Stimulated activated CD4-positive, alpha-beta T cell treated with anti-CD3 and anti-CD28 coated beads, Interleukin-12 subunit alpha, Interleukin-12 subunit beta, amount 100 ng/mL, for 4 hours (primary cell): ENCODE measurements around the gene STK10.
A peak's percentile ranks its signal among the peaks of the same experiment; 100 is the strongest.
"Not testable (repeated sequence)": the region's sequence is repeated elsewhere in the genome, so short reads cannot be mapped to it uniquely, and the experiment has no call there.

Experiments
- DNase-seq: peaks from one replicate; pipeline ENCODE4 v3.0.0-alpha.2; 2020

The STK10 gene

DNA sequence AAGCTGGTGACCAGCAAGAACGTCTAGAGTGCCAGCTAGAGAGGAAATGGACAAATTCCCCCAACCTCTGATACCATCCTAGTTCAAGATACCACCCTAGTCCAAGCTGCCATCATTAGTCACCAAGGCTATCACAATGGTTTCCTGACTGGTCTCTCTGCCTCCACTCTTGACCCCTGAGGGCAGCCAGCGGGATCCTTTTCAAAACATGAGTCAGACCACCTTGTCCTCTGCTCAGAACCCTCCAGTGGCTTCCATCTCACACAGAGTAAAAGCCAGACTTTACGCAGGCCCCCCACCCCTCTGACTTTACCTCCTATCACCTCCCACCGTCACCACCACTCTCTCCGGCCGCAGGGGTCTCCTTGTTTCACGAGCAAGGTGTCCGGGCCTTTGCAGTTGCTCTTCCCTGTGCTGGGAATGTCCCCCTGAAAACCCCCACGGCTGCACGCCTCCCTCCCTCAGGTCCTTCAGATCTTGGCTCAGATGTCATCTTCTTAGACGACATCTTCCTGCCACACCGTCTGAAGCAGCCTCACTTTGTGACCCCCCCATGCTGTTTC is 139.4 kb downstream of the STK10 start:
- no peak for DNase-seq

DNA sequence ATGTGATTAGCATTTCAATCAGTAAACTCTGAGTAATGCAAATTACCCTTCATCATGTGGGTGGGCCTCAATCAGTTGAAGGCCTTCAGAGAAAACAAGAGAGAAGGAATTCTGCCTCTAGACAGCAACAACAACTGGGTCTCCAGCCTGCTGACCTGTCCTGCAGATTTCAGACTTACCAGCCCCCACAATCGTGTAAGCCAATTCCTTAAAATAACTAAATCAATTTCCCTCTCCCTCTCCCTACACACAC is 139.9 kb downstream of the STK10 start:
- no peak for DNase-seq

DNA sequence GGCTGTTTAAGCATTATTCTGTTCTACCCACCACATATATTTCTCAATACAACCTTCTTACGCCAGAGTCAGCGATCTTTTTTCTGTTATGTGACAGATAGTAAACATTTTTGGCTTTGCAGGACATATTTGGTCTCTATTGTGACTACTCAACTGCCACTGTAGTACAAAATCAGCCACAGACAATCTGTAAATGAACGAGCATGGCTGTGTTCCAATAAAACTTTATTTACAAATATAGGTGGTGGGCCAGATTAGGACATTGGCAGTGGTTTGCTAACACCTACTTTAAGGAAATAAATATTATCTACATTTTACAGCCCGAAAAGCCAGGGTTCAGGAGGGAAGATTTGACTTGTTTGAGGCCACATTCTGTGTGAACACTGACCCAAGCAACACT is 141.4 kb downstream of the STK10 start:
- no peak for DNase-seq

DNA sequence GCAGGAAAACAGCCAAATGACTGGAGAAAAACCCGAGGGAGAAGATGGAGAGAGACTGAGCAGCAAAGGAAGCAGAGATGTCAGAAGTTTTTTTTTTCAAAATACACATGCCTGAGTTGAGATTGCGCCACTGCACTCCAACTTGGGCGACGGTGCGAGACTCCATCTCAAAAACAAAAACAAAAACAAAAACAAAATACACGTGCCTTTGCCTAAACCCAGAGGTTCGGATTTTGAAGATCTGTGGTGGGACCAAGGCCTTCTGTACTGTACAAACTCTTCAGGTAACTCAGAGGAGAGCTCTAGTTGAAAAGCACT is 142.8 kb downstream of the STK10 start:
- DNase-seq, result no peak

DNA sequence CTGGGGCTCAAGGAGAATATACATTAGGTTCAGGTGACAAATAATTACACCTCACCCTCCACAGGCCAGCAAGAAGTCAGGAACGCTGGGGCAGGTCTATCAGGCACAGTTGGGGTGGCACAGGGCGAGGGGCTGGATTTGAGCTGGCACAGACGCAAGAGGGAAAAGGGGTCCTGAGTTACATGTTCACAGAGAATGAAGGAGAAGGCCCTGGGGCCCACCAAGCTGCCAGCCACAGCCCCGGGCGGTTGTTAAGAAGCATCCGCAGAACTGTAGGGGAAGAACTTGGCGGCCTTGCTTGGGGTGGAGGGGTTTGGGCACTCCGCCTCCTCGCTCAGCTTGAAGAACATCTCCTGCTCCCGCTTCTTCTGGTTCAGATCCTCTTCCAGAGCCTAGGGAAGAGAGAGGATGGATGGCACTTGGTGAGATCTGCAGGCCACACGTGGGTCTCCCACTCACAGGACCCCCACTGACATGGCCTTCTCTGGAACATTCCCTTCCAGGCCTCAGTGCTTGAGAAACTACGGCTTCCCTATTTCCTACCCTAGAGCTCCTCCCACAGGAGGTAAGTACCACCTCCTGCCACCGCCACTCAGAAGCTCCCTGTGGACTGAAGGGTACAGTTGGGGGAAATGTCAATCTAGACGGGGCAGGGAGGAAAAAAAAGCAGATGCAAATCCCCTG is 143.3 kb downstream of the STK10 start:
- DNase-seq, result no peak

DNA sequence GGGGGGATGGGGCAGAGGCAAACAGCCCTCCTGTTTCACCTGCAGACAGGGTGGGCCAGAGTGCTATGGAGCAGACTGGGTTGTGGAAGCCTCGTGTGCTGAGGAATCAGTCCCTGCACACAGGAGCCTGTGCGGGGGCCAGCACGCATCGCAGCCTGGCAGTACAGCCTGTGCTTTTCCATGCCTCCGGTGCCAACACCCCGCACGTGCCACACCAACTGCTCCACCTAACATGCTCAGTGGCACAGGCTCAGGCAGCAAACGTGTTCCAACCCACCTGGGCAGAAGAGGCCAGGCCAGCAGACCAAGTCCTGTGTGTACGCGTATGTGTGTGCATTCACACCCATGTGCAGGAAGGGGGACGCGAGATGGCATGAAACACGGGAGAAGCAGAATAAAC is 144.2 kb downstream of the STK10 start:
- no peak for DNase-seq

DNA sequence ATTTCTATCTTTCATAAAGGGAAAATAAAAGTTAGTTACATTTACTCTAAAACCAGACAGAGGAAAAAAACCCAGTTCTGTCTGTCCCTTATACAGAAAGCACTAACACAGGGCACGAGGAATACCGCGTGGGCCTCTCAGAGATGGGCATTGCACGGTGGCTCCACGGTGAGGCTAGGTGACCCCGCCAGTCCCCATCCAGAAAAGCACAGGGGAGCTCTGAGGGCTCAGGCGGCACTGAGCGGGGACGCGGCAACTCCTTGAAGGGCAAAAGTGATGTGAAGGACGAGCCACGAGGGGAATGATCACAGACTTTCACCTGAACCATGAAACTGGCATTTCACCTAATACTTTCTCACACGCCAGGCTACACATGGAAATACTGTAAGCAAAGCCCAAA is 145.8 kb downstream of the STK10 start:
- DNase-seq, result no peak

DNA sequence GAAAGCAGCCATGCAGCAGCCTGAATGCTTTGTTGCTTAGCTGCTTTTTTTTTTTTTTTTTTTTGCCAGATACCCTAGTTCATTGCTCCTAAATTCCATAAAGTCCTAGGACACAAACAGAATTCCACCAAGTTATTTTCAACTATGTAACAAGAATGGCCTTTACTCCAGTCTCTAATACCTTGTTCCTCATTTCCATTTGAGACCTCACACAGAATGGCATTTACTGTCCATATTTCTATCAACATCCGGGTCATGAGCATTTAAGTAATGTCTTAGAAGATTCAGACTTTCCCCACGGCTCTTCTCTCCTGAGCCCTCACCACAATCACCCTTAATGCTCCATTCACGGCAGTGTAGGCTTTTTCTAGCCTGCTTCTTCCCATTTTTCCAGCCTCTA is 149.9 kb downstream of the STK10 start:
- DNase-seq, result no peak

DNA sequence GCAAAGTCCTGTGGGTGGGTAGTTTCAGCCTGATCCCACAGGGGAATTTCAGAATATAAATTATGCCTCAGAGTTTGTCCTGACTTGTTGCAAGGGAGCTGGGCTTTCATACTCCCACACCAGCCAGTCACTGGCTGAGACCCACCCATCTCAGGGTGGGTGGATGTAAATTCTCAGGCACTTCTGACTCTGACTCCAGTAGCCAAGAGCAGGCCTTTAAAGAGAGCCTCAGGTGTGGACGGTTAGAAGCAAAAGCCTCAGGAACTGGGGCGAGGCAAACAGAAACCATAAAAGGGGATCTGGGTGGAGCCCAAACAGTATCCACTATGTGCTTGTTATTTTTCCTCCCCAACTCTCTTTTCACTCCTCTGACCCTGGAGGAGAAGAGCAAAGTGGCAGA is 153.0 kb downstream of the STK10 start:
- no peak for DNase-seq

DNA sequence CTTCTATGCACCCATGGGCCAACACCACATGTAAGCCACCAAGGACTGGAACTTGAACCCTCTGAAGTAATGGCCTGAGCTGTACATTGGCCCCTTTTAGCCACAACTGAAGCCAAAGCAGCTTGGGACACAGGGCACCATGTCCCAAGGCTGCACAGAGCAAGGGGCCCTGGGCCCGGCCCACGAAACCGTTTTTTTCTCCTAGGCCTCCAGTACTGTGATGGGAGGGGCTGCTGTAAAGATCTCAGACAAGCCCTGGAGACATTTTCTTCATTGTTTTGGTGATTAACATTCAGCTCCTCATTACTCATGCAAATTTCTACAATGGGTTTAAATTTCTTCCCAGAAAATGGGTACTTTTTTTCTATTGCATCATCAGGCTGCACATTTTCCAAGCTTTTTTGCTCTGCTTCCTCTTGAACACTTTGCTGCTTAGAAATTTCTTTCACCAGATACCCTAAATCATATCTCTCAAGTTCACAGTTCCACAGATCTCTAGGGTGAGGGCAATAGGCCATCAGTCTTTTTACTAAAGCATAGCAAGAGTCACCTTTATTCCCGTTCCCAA is 156.0 kb downstream of the STK10 start:
- no peak for DNase-seq

DNA sequence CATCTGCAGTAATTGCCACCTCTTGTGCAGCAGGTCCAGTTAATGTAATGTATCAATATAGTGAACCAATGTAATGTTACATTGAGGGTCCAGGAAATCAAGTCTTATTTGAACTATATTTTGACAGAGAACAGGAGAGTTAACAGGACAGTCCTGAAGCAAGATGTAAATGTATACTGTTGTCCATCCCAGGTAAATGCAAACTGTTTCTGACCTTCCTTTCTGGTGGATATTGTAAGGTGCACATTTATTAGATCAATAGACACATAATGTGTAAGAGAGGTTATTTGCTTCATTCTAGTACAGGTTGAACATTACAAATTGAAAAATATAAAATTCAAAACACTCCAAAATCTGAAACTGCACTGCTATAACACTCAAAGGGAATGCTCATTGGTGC is 158.1 kb downstream of the STK10 start:
- no peak for DNase-seq

DNA sequence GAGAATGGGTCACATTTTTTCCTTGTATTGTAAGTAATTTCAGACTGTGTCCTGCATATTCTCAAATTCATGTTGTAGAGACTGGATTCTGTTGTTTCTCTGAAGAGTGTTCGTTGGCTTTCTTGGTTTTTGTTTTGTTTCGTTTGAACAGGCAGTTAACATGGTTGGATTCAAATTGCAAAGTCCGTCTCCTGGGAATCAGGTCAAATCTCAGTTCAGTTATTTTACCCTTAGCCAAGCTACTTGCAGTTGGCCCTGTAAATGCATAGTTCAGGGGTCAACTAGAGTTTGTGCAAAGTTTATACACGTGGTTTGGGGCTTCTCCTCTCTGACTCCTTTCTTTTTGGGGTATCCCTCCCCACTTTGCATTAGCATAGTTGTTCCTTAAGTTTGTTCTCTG is 159.9 kb downstream of the STK10 start:
- DNase-seq, result no peak

DNA sequence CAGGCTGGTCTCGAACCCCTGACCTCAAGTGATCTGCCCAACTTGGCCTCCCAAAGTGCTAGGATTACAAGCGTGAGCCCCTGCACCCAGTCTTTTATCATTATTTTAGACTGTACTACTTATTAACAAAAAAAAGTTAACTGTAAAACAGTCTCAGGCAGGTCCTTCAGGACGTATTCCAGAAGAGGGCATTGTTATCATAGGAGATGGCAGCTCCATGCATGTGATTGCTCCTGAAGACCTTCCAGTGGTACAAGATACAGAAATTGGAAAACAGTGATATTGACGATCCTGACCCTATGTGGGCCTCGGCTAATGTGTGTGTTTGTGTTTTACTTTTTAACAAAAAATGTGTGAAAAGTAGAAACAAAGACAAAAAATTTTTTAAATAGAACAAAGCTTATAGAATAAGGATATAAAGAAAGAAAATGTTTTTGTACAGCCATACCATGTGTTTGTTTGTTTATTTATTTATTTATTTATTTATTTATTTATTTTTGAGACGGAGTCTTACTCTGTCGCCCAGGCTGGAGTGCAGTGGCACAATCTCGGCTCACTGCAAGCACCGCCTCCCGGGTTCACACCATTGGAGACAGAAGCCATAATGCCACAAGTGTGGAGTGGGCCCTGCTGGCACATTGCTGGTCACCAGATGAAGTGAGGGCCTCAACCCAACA is 167.8 kb downstream of the STK10 start:
- not testable (repeated sequence) for DNase-seq

DNA sequence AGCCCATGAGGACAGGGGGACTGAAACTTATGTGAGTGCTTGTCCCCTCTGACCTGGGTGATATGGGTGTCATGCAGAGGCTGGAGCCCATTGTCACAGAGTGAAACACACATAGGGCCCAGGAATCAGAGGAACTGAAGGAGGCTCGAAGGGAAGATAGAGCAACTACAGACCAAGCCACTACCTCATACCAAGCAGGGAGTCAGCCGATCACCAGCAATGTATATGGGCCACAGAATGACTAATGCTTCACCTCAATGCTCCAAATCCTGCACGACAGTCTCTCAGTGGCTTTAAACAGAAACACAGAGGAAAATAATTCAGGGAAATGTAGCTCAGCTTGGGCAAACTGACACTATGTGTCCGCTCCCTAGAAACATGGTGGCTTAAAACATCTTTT is 172.7 kb downstream of the STK10 start:
- no peak for DNase-seq

DNA sequence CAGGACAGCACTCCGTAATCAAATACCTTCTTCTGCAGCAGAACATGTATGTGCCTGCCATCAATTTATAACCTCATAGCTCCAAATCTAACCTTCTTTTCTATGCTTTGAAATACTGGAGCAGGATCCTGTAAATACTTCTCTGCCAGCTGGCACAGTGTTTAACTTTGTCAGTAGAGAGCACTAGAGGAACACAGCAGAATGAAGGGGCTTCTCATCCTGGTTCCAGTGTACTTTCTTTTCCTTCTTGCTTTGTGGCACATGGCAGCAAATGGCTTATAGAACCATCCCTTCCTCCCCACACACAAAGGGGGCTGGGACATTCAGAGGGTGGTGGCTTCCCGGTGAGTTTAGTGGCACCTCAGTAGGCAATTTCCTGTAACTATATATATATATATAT is 177.7 kb downstream of the STK10 start:
- no peak for DNase-seq

DNA sequence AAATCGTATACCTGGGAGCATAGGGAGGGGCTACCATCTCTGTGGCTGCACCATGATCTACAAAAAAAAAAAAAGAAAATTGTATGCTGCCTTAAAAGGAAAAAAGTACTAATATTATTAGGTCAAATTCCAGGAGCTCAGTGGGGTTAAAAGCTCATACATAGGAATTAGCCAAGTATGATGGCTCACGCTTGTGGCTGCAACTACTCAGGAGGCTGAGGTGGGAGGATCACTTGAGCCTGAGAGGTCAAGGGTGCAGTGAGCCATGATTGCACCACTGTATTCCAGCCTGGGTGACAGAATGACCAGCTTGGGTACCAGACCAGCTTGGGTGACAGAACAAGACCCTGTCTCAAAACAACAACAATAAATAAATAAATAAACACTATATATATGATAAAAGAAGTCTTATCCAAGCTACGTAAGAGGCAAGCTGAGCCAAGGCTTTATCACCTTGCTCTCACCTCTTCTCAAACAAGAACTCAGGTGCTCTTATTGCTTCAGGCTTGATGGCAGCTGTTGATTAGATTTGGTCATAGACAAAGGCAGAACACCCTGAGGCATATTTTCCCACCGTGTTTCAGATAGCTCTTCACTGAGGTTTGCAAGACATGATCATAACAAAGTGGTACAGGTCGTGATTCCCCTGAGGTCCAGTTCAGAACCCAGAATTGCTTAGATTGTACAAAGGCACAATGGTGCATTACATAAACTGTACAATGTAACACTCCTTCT is 178.3 kb downstream of the STK10 start:
- DNase-seq, result no peak

DNA sequence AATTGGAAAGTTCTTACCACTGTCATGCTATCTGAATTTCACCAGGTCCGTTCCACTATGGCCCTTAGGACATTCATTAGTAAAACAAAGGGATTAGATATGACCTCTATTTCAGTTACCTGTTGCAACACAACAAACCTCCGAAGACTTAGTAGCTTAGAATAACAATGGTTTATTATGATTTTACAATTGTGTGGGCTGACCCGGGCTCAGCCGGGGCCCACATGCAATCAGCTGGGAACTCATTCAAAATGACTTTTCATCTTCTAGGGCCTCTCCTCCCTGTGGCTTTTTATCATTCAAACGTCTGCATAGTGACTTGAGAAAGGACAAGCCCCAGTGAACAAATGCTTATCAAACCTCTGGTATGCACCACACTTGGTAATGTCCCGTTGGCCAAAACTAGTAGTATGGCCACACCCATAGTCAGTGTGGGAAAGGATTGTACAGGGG is 179.3 kb downstream of the STK10 start:
- no peak for DNase-seq

DNA sequence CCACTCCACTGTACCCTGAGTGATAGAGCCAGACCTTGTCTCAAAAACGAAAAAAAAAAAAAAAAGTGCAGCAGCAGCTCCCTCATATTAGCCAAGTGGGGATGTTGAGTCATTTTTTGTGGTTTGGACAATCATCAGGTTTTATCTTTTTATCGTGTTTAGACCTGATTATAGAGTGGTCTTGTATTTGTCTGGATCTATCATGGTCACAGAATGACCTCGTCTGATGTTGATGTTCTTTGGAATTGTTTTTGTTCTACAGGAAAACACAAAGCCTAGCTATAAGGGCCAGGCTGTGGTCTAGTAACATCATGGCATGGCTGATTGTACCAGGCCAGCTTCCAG is 179.9 kb downstream of the STK10 start:
- DNase-seq, result no peak

DNA sequence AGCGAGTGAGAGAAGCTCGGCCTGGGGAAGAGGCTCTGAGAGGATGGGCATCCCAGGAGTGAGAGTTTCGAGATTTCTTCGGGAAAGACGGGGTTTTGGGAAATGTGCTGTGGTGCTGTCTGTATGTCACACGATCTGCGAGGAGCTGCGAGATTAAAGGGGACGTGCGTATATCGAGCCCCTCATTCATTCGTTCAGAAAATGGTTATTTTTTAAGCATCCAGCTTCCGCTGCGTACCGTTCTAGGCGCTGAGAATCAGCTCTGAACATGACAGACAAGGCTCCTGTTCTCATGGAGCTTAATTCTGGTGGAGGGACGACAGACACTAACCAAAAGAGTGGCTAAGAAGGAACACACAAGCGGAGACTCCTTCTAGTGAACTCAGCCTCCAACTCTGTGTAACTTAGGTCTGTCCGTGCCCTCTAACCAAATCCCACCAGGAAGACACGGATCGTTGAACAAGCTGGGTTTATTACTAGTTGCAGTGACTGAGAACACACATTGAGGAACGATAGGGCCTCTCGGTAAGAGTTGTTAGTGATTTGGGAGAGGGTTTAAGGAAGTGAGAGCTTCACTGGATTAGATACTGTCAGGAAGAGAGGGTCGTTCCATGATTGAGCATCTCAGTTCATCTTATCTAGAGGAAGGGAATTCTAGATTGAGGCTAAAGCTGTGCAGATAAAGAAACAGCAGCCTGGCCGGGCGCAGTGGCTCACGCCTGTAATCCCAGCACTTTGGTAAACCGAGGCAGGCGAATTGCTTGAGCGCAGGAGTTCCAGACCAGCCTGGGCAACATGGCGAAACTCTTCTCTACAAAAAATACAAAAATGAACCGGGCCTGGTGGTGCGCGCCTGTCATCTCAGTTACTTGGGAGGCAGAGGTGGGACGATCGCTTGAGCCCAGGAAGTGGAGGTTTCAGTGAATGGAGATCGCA is 180.6 kb downstream of the STK10 start:
- no peak for DNase-seq

DNA sequence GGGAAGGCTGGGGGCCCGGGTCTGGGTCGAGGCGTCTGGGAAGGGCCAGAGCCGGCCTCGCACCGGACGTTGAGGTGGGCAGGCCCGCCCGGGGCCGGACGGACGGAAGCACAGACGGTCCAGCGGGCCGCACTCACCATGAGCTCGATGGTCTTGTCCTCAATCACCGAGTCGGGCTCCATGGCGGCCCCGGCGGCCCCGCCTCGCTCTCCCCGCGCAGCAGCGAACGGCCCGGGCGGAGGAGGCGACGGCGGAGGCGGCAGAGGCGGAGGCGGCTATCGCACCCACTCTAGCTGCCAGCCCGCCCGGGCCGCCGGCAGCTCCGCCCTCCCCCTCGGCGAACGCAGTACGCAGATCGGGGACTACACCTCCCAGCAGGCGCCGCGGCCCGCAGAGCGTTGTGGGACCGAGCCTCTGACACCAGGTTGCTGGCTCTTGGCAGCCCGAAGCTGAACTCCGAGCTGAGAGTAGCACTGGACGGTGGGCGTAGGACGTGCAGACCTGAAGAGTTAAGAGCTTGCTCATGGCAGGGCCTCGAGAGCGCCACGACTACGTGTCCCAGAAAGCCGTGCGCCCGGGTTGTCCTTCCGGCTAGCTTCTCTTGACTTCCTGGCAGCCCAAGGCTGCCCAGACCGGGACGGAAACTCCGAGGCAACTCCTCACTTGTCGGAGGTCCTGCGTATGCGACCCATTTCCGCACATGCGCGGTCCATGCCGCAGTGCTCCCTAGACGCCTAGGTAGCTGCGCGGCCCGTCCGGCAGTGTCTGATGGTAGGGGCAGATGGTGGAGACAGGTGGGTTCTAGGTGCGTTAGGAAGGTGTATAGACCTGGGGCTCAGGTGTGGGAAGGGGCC is 181.5 kb downstream of the STK10 start, which contains the start of gene FBXW11:
Gene FBXW11, minus strand, starts transcription at position 318 of the 854 bp plus-strand sequence. Its CDS starts 136 bp downstream, at position 182.
- DNase-seq, result peak; percentile 93

DNA sequence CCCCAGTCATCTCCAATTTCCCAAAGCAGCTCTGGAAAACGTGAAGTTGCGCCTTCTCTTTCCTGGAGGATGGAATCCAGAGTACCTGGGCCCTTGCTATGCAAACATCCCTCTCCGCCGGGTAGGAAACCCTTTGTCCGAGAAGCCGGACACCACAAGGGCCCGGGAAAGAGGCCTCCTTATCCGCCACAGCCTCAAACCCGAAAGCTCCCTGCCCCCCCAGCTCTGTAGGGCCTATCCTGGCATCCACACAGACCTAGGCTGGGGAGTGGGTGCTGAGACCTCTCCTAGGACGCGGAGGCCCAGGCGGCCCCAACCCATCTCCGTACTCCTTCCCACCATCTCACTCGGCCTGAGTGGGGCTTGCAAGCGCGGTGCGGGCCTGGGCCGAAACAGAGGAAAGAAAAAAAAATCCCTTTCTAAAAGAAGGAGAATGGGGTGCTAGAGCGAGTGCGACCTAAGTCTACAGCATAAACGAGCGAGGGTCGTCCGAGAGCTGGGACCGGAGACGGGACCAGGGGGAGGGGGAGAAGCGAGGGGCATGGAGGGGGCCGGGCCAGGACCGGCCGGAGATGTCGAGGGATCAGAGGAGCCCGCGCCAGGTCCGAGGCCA is 182.2 kb downstream of the STK10 start:
- peak; percentile 30 for DNase-seq
